ENCODE results near the gene VPS13D. TPM values are rescaled to one million over a fixed set of nuclear protein-coding genes. Genes with fewer than 3 reads are reported as not detected.

The VPS13D gene
- total RNA-seq, 1 donor from 2014 or later, result 13.8 TPM

- no peak for DNase-seq (ENCODE audit: low read depth)
- no peak overlapping the region for H3K4me3 ChIP-seq (ENCODE audit: low read depth, low read length)
- TF ChIP-seq CTCF (conservative IDR thresholded peaks at IDR 0.05; ENCODE audit: low read depth, low read length), result no peak
Measured at GRCh38 chr1:12413664-12414410, 184.0 kb downstream of the VPS13D start.

- no peak for TF ChIP-seq CTCF (conservative IDR thresholded peaks at IDR 0.05; ENCODE audit: low read depth, low read length)
- no peak for DNase-seq (ENCODE audit: low read depth)
- H3K4me3 ChIP-seq (ENCODE audit: low read depth, low read length), result no peak overlapping the region
Measured at GRCh38 chr1:12414444-12415018, 184.7 kb downstream of the VPS13D start.

- no peak overlapping the region for H3K4me3 ChIP-seq (ENCODE audit: low read depth, low read length)
- no peak for TF ChIP-seq CTCF (conservative IDR thresholded peaks at IDR 0.05; ENCODE audit: low read depth, low read length)
- peak; percentile 96 for DNase-seq (ENCODE audit: low read depth)
Measured at GRCh38 chr1:12415038-12415466, 185.2 kb downstream of the VPS13D start.

- no peak for TF ChIP-seq CTCF (conservative IDR thresholded peaks at IDR 0.05; ENCODE audit: low read depth, low read length)
- H3K4me3 ChIP-seq (ENCODE audit: low read depth, low read length), result no peak overlapping the region
- DNase-seq (ENCODE audit: low read depth), result no peak
Measured at GRCh38 chr1:12416101-12416500, 186.3 kb downstream of the VPS13D start.

GRCh38 chr1:12416744-12417143 lies 186.9 kb downstream of the VPS13D start:
- H3K4me3 ChIP-seq (ENCODE audit: low read depth, low read length), result no peak overlapping the region
- no peak for DNase-seq (ENCODE audit: low read depth)
- no peak for TF ChIP-seq CTCF (conservative IDR thresholded peaks at IDR 0.05; ENCODE audit: low read depth, low read length)

GRCh38 chr1:12417389-12417788 lies 187.6 kb downstream of the VPS13D start:
- H3K4me3 ChIP-seq (ENCODE audit: low read depth, low read length), result no peak overlapping the region
- DNase-seq (ENCODE audit: low read depth), result no peak
- no peak for TF ChIP-seq CTCF (conservative IDR thresholded peaks at IDR 0.05; ENCODE audit: low read depth, low read length)

GRCh38 chr1:12420171-12420570 lies 190.3 kb downstream of the VPS13D start:
- DNase-seq (ENCODE audit: low read depth), result no peak
- no peak for TF ChIP-seq CTCF (conservative IDR thresholded peaks at IDR 0.05; ENCODE audit: low read depth, low read length)
- H3K4me3 ChIP-seq (ENCODE audit: low read depth, low read length), result no peak overlapping the region
